SU-DHL-6 (cell line): ENCODE results near the gene TP53BP2.

Experiments
- H2AFZ ChIP-seq: fragments of 200-600 bp; sonication (generic); 2 replicates; pipeline ENCODE4 v1.6.1; 2014; ENCODE audit warnings: low read depth, mild to moderate bottlenecking, moderate library complexity, mixed read lengths, antibody characterized with exemption, low read length; ENCODE audit not compliant: severe bottlenecking
- H3F3A ChIP-seq: fragments of 200-600 bp; shearing (Covaris generic); 2 replicates; pipeline ENCODE4 v1.6.0; 2016; ENCODE audit warnings: antibody characterized with exemption, mild to moderate bottlenecking; ENCODE audit not compliant: insufficient read depth
- H3K27ac ChIP-seq: fragments of 200-600 bp; sonication (generic); 2 replicates; pipeline ENCODE4 v1.5.1; 2016; ENCODE audit warnings: low read depth, mild to moderate bottlenecking, low read length, moderate library complexity, mixed read lengths
- H3K27me3 ChIP-seq: fragments of 200-600 bp; sonication (generic), shearing (Covaris generic); 2 replicates; pipeline ENCODE4 v1.6.0; 2014; ENCODE audit warnings: mild to moderate bottlenecking, low read length
- H3K36me3 ChIP-seq: fragments of 200-600 bp; sonication (generic); 2 replicates; pipeline ENCODE4 v1.6.1; 2014; ENCODE audit warnings: mild to moderate bottlenecking, low read length, mixed read lengths
- H3K4me2 ChIP-seq: fragments of 300-600, 200-600 bp; shearing (Covaris generic), sonication (generic); 2 replicates; pipeline ENCODE4 v1.6.0; 2014; ENCODE audit warnings: low read length, low read depth, mild to moderate bottlenecking; ENCODE audit not compliant: poor library complexity, severe bottlenecking
- H3K4me3 ChIP-seq: fragments of 200-600 bp; sonication (generic); 2 replicates; pipeline ENCODE4 v1.5.1; 2014; ENCODE audit warnings: antibody characterized with exemption, low read length, mild to moderate bottlenecking, mixed read lengths; ENCODE audit not compliant: insufficient read depth, poor library complexity, severe bottlenecking
- H3K79me2 ChIP-seq: fragments of 200-600 bp; sonication (generic); 2 replicates; pipeline ENCODE4 v1.6.1; 2014; ENCODE audit warnings: mild to moderate bottlenecking, low read length, moderate library complexity; ENCODE audit not compliant: insufficient read depth
- H3K9ac ChIP-seq: fragments of 200-600 bp; sonication (generic); 2 replicates; pipeline ENCODE4 v1.7.0; 2014; ENCODE audit warnings: mild to moderate bottlenecking, low read length
- H3K9me2 ChIP-seq: fragments of 200-600 bp; sonication (generic); replicated peaks from 2 replicates; pipeline ENCODE4 v1.6.1; 2014; ENCODE audit warnings: low read length; ENCODE audit not compliant: insufficient read depth
- H3K9me3 ChIP-seq: fragments of 200-600 bp; sonication (generic); 2 replicates; pipeline ENCODE4 v1.6.1; 2014; ENCODE audit warnings: low read length, mixed read lengths; ENCODE audit not compliant: insufficient read depth
- H4K20me1 ChIP-seq: fragments of 200-600 bp; sonication (generic); 2 replicates; pipeline ENCODE4 v1.6.1; 2014; ENCODE audit warnings: low read depth, mild to moderate bottlenecking, antibody characterized with exemption, low read length, moderate library complexity, mixed read lengths
- CTCF ChIP-seq: fragments of 200-600 bp; sonication (generic); IDR thresholded peaks from one replicate; pipeline ENCODE4 v1.5.1; 2017; ENCODE audit warnings: antibody characterized with exemption, mild to moderate bottlenecking, low read length, moderate library complexity; ENCODE audit not compliant: insufficient read depth, poor library complexity, severe bottlenecking
- EZH2phosphoT487 ChIP-seq: fragments of 200-600 bp; sonication (generic), shearing (Covaris generic); conservative IDR thresholded peaks from 2 replicates; pipeline ENCODE4 v1.6.1; 2018; ENCODE audit warnings: mild to moderate bottlenecking, antibody characterized with exemption, low read length, moderate library complexity, mixed read lengths

Gene TP53BP2

GRCh38 chr1:223796210-223796609, 49.5 kb downstream of the TP53BP2 start:
- Histone ChIP-seq H3K4me3 (no peak overlapping the region), H3K9me2 (no peaks in the 10 kb centered on the region), H2AFZ (no peak overlapping the region), H4K20me1 (no peaks in the 10 kb centered on the region), H3K36me3 (0 out of 2 replicates have a peak, but pooled peaks cover 3% of the 10 kb centered on the region), H3K79me2 (no peaks in the 10 kb centered on the region), H3K9ac (no peak overlapping the region), H3F3A (no peaks in the 10 kb centered on the region; the same call in 1 of the 2 replicates), H3K27ac (no peak overlapping the region), H3K9me3 (no peaks in the 10 kb centered on the region), H3K4me2 (no peak overlapping the region), H3K27me3 (no peaks in the 10 kb centered on the region)
- TF ChIP-seq EZH2phosphoT487 (no peak), CTCF (no peak)

GRCh38 chr1:223794136-223794880, 51.4 kb downstream of the TP53BP2 start:
- 0 out of 2 replicates have a peak, but pooled peaks cover 3% of the 10 kb centered on the region for H3K36me3 ChIP-seq
- TF ChIP-seq CTCF: no peak
- no peak for TF ChIP-seq EZH2phosphoT487
- no peaks in the 10 kb centered on the region for H3K9me2 ChIP-seq
- H3F3A ChIP-seq: no peaks in the 10 kb centered on the region; the same call in 1 of the 2 replicates
- no peak overlapping the region for H3K27ac ChIP-seq
- no peaks in the 10 kb centered on the region for H4K20me1 ChIP-seq
- H3K9me3 ChIP-seq: no peaks in the 10 kb centered on the region
- no peak overlapping the region for H3K9ac ChIP-seq
- no peaks in the 10 kb centered on the region for H3K79me2 ChIP-seq
- no peak overlapping the region for H3K4me3 ChIP-seq
- no peak overlapping the region for H2AFZ ChIP-seq
- no peaks in the 10 kb centered on the region for H3K27me3 ChIP-seq
- H3K4me2 ChIP-seq: no peak overlapping the region

- H3F3A ChIP-seq: no peaks in the 10 kb centered on the region; the same call in 1 of the 2 replicates
- 0 out of 2 replicates have a peak, but pooled peaks cover 3% of the 10 kb centered on the region for H3K36me3 ChIP-seq
- TF ChIP-seq EZH2phosphoT487 (no peak), CTCF (no peak)
- H2AFZ ChIP-seq: no peak overlapping the region
- no peaks in the 10 kb centered on the region for H3K9me2 ChIP-seq
- H3K4me2 ChIP-seq: no peak overlapping the region
- no peaks in the 10 kb centered on the region for H3K27me3 ChIP-seq
- H3K9ac ChIP-seq: no peak overlapping the region
- H3K4me3 ChIP-seq: no peak overlapping the region
- no peak overlapping the region for H3K27ac ChIP-seq
- H3K79me2 ChIP-seq: no peaks in the 10 kb centered on the region
- H3K9me3 ChIP-seq: no peaks in the 10 kb centered on the region
- H4K20me1 ChIP-seq: no peaks in the 10 kb centered on the region
Measured at GRCh38 chr1:223793716-223794115, 52.0 kb downstream of the TP53BP2 start.
